ENCODE results near the gene OAS3. TPM values are rescaled to one million over a fixed set of nuclear protein-coding genes. Genes with fewer than 3 reads are reported as not detected.
A peak's percentile ranks its signal among the peaks of the same experiment; 100 is the strongest.

OAS3 gene
- total and polyA plus RNA-seq, 9 of the 15 experiments (the other 6 are each of a cell fraction or from before 2014, with no cell fraction given): 0.21 to 2.0 (median 0.83) TPM

DNA sequence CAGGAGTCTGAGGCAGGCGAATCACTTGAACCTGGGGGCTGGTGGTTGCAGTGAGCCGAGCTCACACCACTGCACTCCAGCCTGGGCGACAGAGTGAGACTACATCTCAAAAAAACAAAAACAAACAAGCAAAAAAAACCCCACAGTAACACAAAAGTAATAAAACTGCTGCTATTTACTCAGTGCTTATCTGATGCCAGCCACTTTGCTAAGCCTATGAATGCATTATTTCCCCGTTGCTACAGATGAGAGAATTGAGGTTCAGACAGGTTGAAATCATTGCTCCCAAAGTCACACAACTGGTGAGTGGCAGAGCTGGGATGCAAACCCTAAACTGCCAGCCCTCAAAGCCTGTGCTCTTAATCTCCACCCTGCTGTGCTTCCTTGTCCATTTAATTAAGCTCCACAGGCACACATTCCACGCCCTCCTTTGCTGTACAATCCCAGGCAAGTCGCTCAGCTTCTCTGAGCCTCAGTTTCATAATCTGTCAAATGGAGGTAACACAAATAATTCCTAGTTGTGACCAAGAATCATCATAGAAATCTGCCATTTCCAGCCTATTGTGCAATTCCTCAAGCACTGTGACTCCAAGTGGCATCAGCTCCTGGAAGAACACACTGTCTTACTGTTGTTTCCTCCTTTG is 5.7 kb upstream of the OAS3 start:
- CTCF ChIA-PET (ENCODE audit: low intra/inter-chr PET ratio): no interaction called here
- H3K9me1 ChIP-seq (ENCODE audit: control insufficient read depth, insufficient read depth, low read length): no peaks in the 10 kb centered on the region
- BruUV-seq (replicated peaks): no TSS peak
- TF ChIP-seq MED1 (CRISPR knock-in tag; IDR thresholded peaks at IDR 0.05; ENCODE audit: borderline replicate concordance): no peak
- no peak for TF ChIP-seq ETV6 (IDR thresholded peaks at IDR 0.05; ENCODE audit: borderline replicate concordance in 1 of 2, low read depth in 2 of 2, low read length in 1 of 2)
- TF ChIP-seq ETV6 (CRISPR knock-in tag; IDR thresholded peaks at IDR 0.05; ENCODE audit: borderline replicate concordance): no peak
- TF ChIP-seq, protein P1, sequence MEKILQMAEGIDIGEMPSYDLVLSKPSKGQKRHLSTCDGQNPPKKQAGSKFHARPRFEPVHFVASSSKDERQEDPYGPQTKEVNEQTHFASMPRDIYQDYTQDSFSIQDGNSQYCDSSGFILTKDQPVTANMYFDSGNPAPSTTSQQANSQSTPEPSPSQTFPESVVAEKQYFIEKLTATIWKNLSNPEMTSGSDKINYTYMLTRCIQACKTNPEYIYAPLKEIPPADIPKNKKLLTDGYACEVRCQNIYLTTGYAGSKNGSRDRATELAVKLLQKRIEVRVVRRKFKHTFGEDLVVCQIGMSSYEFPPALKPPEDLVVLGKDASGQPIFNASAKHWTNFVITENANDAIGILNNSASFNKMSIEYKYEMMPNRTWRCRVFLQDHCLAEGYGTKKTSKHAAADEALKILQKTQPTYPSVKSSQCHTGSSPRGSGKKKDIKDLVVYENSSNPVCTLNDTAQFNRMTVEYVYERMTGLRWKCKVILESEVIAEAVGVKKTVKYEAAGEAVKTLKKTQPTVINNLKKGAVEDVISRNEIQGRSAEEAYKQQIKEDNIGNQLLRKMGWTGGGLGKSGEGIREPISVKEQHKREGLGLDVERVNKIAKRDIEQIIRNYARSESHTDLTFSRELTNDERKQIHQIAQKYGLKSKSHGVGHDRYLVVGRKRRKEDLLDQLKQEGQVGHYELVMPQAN (IDR thresholded peaks at IDR 0.05; ENCODE audit: borderline replicate concordance): no peak
- TF ChIP-seq TARDBP (IDR thresholded peaks at IDR 0.05): no peak
- no peak for TF ChIP-seq GATA2 (CRISPR knock-in tag; IDR thresholded peaks at IDR 0.05)
- TF ChIP-seq, protein P2, sequence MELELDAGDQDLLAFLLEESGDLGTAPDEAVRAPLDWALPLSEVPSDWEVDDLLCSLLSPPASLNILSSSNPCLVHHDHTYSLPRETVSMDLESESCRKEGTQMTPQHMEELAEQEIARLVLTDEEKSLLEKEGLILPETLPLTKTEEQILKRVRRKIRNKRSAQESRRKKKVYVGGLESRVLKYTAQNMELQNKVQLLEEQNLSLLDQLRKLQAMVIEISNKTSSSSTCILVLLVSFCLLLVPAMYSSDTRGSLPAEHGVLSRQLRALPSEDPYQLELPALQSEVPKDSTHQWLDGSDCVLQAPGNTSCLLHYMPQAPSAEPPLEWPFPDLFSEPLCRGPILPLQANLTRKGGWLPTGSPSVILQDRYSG (tag; conservative IDR thresholded peaks at IDR 0.05; ENCODE audit: low read depth): no peak
- TF ChIP-seq CEBPB (tag; IDR thresholded peaks at IDR 0.05): peak; percentile 44
- TF ChIP-seq, protein P3, sequence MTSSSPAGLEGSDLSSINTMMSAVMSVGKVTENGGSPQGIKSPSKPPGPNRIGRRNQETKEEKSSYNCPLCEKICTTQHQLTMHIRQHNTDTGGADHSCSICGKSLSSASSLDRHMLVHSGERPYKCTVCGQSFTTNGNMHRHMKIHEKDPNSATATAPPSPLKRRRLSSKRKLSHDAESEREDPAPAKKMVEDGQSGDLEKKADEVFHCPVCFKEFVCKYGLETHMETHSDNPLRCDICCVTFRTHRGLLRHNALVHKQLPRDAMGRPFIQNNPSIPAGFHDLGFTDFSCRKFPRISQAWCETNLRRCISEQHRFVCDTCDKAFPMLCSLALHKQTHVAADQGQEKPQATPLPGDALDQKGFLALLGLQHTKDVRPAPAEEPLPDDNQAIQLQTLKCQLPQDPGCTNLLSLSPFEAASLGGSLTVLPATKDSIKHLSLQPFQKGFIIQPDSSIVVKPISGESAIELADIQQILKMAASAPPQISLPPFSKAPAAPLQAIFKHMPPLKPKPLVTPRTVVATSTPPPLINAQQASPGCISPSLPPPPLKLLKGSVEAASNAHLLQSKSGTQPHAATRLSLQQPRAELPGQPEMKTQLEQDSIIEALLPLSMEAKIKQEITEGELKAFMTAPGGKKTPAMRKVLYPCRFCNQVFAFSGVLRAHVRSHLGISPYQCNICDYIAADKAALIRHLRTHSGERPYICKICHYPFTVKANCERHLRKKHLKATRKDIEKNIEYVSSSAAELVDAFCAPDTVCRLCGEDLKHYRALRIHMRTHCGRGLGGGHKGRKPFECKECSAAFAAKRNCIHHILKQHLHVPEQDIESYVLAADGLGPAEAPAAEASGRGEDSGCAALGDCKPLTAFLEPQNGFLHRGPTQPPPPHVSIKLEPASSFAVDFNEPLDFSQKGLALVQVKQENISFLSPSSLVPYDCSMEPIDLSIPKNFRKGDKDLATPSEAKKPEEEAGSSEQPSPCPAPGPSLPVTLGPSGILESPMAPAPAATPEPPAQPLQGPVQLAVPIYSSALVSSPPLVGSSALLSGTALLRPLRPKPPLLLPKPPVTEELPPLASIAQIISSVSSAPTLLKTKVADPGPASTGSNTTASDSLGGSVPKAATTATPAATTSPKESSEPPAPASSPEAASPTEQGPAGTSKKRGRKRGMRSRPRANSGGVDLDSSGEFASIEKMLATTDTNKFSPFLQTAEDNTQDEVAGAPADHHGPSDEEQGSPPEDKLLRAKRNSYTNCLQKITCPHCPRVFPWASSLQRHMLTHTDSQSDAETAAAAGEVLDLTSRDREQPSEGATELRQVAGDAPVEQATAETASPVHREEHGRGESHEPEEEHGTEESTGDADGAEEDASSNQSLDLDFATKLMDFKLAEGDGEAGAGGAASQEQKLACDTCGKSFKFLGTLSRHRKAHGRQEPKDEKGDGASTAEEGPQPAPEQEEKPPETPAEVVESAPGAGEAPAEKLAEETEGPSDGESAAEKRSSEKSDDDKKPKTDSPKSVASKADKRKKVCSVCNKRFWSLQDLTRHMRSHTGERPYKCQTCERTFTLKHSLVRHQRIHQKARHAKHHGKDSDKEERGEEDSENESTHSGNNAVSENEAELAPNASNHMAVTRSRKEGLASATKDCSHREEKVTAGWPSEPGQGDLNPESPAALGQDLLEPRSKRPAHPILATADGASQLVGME (CRISPR knock-in tag; IDR thresholded peaks at IDR 0.05): no peak
- TF ChIP-seq ZNF507 (tag; conservative IDR thresholded peaks at IDR 0.05): no peak
- peak; percentile 19; the same call in 1 of the 2 replicates for TF ChIP-seq CEBPG (CRISPR knock-in tag; IDR thresholded peaks at IDR 0.05)
- peak; percentile 46 to 78 for TF ChIP-seq CEBPG (tag; conservative IDR thresholded peaks at IDR 0.05 in 1 of 2, IDR thresholded peaks at IDR 0.05 in 1 of 2)
- TF ChIP-seq RBM25 (IDR thresholded peaks at IDR 0.05; ENCODE audit: low read depth, low read length, severe bottlenecking): peak; percentile 32
- no peak for TF ChIP-seq CBFA2T2 (conservative IDR thresholded peaks at IDR 0.05)

More for the DNA sequence above, 5.7 kb upstream of the OAS3 start:
- 0% methylated on average over 6 of the region's 6 CpGs for WGBS (ENCODE audit: insufficient coverage, low coverage, missing lambda C conversion rate)
- no peak overlapping the region for H3K27ac ChIP-seq (ENCODE audit: extremely low read depth, low read depth, low read length)
- no peak for ATAC-seq
- H3K9me3 ChIP-seq (replicated peaks; ENCODE audit: control insufficient read depth, insufficient read depth, low read depth, low read length): no peaks in the 10 kb centered on the region; the same call in 1 of the 2 replicates
- H3K9ac ChIP-seq (ENCODE audit: insufficient read depth in 1 of 2, low read depth in 2 of 2, low read length in 2 of 2): no peak overlapping the region
- H3K79me2 ChIP-seq (ENCODE audit: control insufficient read depth, insufficient read depth, low read length): no peaks in the 10 kb centered on the region
- no peak overlapping the region for H2AFZ ChIP-seq (ENCODE audit: low read depth, low read length)
- in situ Hi-C loops (cut with MboI) (no loop called here), intact Hi-C loops (cut with micrococcal nuclease) (no loop called here)
- no peak overlapping the region for H3K4me2 ChIP-seq (ENCODE audit: insufficient read depth, low read length)
- H3K4me3 ChIP-seq: no peak overlapping the region
- POLR2A ChIA-PET: interaction anchor here (0.6 kb wide), 1 partner anchor 11 kb away, joined by 3 read pairs; no protein-coding TSS in a partner anchor
- H3K36me3 ChIP-seq (ENCODE audit: control insufficient read depth, insufficient read depth, low read length): no peaks in the 10 kb centered on the region
- DNase-seq (ENCODE audit: extremely low read depth in 1 of 4, low spot score in 3 of 4): no peak
- no peaks in the 10 kb centered on the region for H3K4me1 ChIP-seq (replicated peaks in 1 of 2; ENCODE audit: control insufficient read depth in 2 of 2, insufficient read depth in 2 of 2, low read length in 2 of 2)
- H4K20me1 ChIP-seq (replicated peaks; ENCODE audit: control insufficient read depth, insufficient read depth, low read length): no peaks in the 10 kb centered on the region
- no peak for FAIRE-seq
- no peaks in the 10 kb centered on the region for H3K27me3 ChIP-seq (ENCODE audit: control insufficient read depth in 2 of 2, insufficient read depth in 2 of 2, low read length in 2 of 2)
